H1 (cell line): ENCODE measurements around the gene NUDT9. TPM values are rescaled to one million over a fixed set of nuclear protein-coding genes. Genes with fewer than 3 reads are reported as not detected.

ENCODE experiments used
- CTCF ChIA-PET: fragments of 300-600 bp; sonication (Branson Sonifier 250); formaldehyde crosslinking; loops from one replicate; lab custom pipeline; 2021; ENCODE audit not compliant: partially characterized antibody; lab: Charles Lee
- POLR2A ChIA-PET: fragments of 300-600 bp; sonication (Branson Sonifier 250); formaldehyde crosslinking; loops from one replicate; lab custom pipeline; 2021; ENCODE audit warnings: inconsistent platforms; ENCODE audit not compliant: partially characterized antibody; lab: Charles Lee
- DNase-seq, 2 experiments: peaks; one replicate each; pipeline versions ENCODE4 v3.0.0 to v3.0.0-alpha.2; 2010 to 2022; ENCODE audit warnings: low spot score in 2 of 2, low read depth in 1 of 2, mixed read lengths in 1 of 2
- FAIRE-seq: peaks from 2 replicates; lab custom pipeline; 2011; peaks lifted over from hg19 to GRCh38; lab: Jason Lieb, UNC
- H2AFZ ChIP-seq: 2 replicates; pipeline ENCODE4 v1.8.1; 2012; ENCODE audit warnings: low read length, inconsistent platforms
- H2AK5ac ChIP-seq: 2 replicates; pipeline ENCODE4 v1.6.1; 2013; ENCODE audit warnings: low read depth, low read length
- H2BK120ac ChIP-seq: replicated peaks from 2 replicates; pipeline ENCODE3; 2013; ENCODE audit warnings: low read depth, low read length, inconsistent platforms
- H2BK12ac ChIP-seq: 2 replicates; pipeline ENCODE4 v1.6.1; 2013; ENCODE audit warnings: low read depth, low read length
- H2BK15ac ChIP-seq: 2 replicates; pipeline ENCODE4 v1.6.1; 2013; ENCODE audit warnings: low read length
- H2BK20ac ChIP-seq: 2 replicates; pipeline ENCODE4 v1.6.1; 2013; ENCODE audit warnings: low read length
- H2BK5ac ChIP-seq: 2 replicates; pipeline ENCODE4 v1.6.1; 2013; ENCODE audit warnings: low read depth, low read length
- H3K14ac ChIP-seq: 2 replicates; pipeline ENCODE4 v1.6.1; 2013; ENCODE audit warnings: inconsistent platforms; ENCODE audit not compliant: insufficient read length
- H3K18ac ChIP-seq: 2 replicates; pipeline ENCODE4 v1.6.1; 2013; ENCODE audit warnings: low read length; ENCODE audit errors: extremely low read depth
- H3K23ac ChIP-seq: 2 replicates; pipeline ENCODE4 v1.6.1; 2013; ENCODE audit warnings: inconsistent platforms; ENCODE audit not compliant: insufficient read length
- H3K23me2 ChIP-seq: 2 replicates; pipeline ENCODE4 v1.6.1; 2013; ENCODE audit warnings: low read depth, low read length
- H3K27ac ChIP-seq: 2 replicates; pipeline ENCODE4 v1.6.1; 2011; ENCODE audit warnings: low read depth, low read length, inconsistent platforms
- H3K27me3 ChIP-seq, 4 experiments: replicated peaks in 1 of 4; 1 replicate in 1 of 4; 2 replicates in 3 of 4; pipeline versions ENCODE4 v1.6.1 to v1.8.1; 2011 to 2013; ENCODE audit warnings: low read length in 3 of 4, mild to moderate bottlenecking in 3 of 4, inconsistent platforms in 2 of 4, mixed read lengths in 2 of 4, moderate library complexity in 1 of 4; ENCODE audit not compliant: control insufficient read depth in 3 of 4, insufficient read depth in 3 of 4; ENCODE audit errors: extremely low read depth in 1 of 4
- H3K36me3 ChIP-seq, 4 experiments: 2 replicates each; pipeline versions ENCODE4 v1.6.1 to v1.8.1; 2011 to 2013; ENCODE audit warnings: mild to moderate bottlenecking in 4 of 4, low read length in 3 of 4, moderate library complexity in 2 of 4, control low read depth in 1 of 4, inconsistent platforms in 1 of 4; ENCODE audit not compliant: insufficient read depth in 4 of 4, control insufficient read depth in 2 of 4
- H3K4ac ChIP-seq: replicated peaks from 2 replicates; pipeline ENCODE3; 2013; ENCODE audit warnings: low read length, low read depth, mixed read lengths, inconsistent platforms; ENCODE audit not compliant: insufficient read length
- H3K4me1 ChIP-seq, 4 experiments: replicated peaks in 1 of 4; 1 replicate in 1 of 4; 2 replicates in 3 of 4; pipeline versions ENCODE4 v1.6.1 to v1.8.1; 2011 to 2013; ENCODE audit warnings: low read length in 3 of 4, inconsistent platforms in 2 of 4, mixed read lengths in 1 of 4; ENCODE audit not compliant: insufficient read depth in 4 of 4, control insufficient read depth in 3 of 4
- H3K4me2 ChIP-seq, 2 experiments: 2 replicates each; pipeline versions ENCODE4 v1.6.1 to v1.8.1; 2011 to 2013; ENCODE audit warnings: low read depth in 2 of 2, low read length in 2 of 2, control low read depth in 1 of 2, inconsistent platforms in 1 of 2, mild to moderate bottlenecking in 1 of 2; ENCODE audit not compliant: insufficient read depth in 1 of 2
- H3K4me3 ChIP-seq, 4 experiments: fragments of 200-600, 300-600 bp in 1 of 4; sonication (generic), shearing (Covaris generic), sonication (Bioruptor Twin) in 1 of 4; 2 replicates each; pipeline versions ENCODE4 v1.5.1 to v1.8.1; 2011 to 2016; ENCODE audit warnings: low read length in 4 of 4, low read depth in 3 of 4, control low read depth in 2 of 4, inconsistent platforms in 2 of 4, mild to moderate bottlenecking in 2 of 4, mixed read lengths in 1 of 4, moderate library complexity in 1 of 4; ENCODE audit not compliant: insufficient read depth in 2 of 4; ENCODE audit errors: extremely low read depth in 1 of 4
- H3K56ac ChIP-seq: replicated peaks from 2 replicates; pipeline ENCODE3; 2013; ENCODE audit warnings: low read depth, mild to moderate bottlenecking, mixed read lengths, low read length, inconsistent platforms; ENCODE audit not compliant: insufficient read length
- H3K79me1 ChIP-seq: 2 replicates; pipeline ENCODE4 v1.6.1; 2013; ENCODE audit warnings: low read depth, low read length, control low read depth
- H3K79me2 ChIP-seq, 2 experiments: 2 replicates each; pipeline versions ENCODE4 v1.6.1 to v1.8.1; 2012 to 2013; ENCODE audit warnings: low read length in 2 of 2, mild to moderate bottlenecking in 2 of 2, inconsistent platforms in 1 of 2; ENCODE audit not compliant: insufficient read depth in 2 of 2, control insufficient read depth in 1 of 2
- H3K9ac ChIP-seq, 4 experiments: replicated peaks in 1 of 4; 1 replicate in 1 of 4; 2 replicates in 3 of 4; pipeline versions ENCODE4 v1.6.1 to v1.8.1; 2011 to 2013; ENCODE audit warnings: low read depth in 3 of 4, low read length in 3 of 4, control low read depth in 2 of 4, mild to moderate bottlenecking in 2 of 4, moderate library complexity in 2 of 4, inconsistent platforms in 1 of 4; ENCODE audit errors: extremely low read depth in 1 of 4
- H3K9me3 ChIP-seq, 2 experiments: 2 replicates each; pipeline versions ENCODE4 v1.6.1 to v1.8.1; 2012 to 2013; ENCODE audit warnings: mild to moderate bottlenecking in 2 of 2, moderate library complexity in 2 of 2, control low read depth in 1 of 2, inconsistent platforms in 1 of 2, low read depth in 1 of 2, low read length in 1 of 2, mixed read lengths in 1 of 2; ENCODE audit not compliant: insufficient read depth in 2 of 2
- H4K20me1 ChIP-seq, 2 experiments: replicated peaks in 1 of 2; 2 replicates each; pipeline versions ENCODE3 to v1.8.1; 2011 to 2013; ENCODE audit warnings: inconsistent platforms in 2 of 2, low read length in 2 of 2, mild to moderate bottlenecking in 1 of 2; ENCODE audit not compliant: insufficient read depth in 2 of 2, control insufficient read depth in 1 of 2
- H4K5ac ChIP-seq: 2 replicates; pipeline ENCODE4 v1.6.1; 2013; ENCODE audit warnings: low read length, low read depth, mixed read lengths, inconsistent platforms; ENCODE audit not compliant: insufficient read length
- H4K8ac ChIP-seq: 2 replicates; pipeline ENCODE4 v1.8.0; 2013; ENCODE audit warnings: mild to moderate bottlenecking, moderate library complexity, low read length, inconsistent platforms; ENCODE audit not compliant: insufficient read depth; ENCODE audit errors: extremely low read depth
- H4K91ac ChIP-seq: replicated peaks from 2 replicates; pipeline ENCODE3; 2013; ENCODE audit warnings: low read length, mixed read lengths, inconsistent platforms; ENCODE audit not compliant: insufficient read length
- BRCA1 ChIP-seq: IDR thresholded peaks from 2 replicates; pipeline ENCODE4 v1.6.1; 2012; ENCODE audit warnings: low read depth, low read length, improper control_type of control experiment
- CEBPB ChIP-seq: IDR thresholded peaks from 2 replicates; pipeline ENCODE4 v1.6.1; 2012; ENCODE audit warnings: low read depth, low read length
- E2F6 ChIP-seq: IDR thresholded peaks from 2 replicates; pipeline ENCODE4 v1.6.1; 2012; ENCODE audit warnings: inconsistent platforms
- EGR1 ChIP-seq: IDR thresholded peaks from 2 replicates; pipeline ENCODE4 v1.6.1; 2011; ENCODE audit warnings: low read depth, low read length, borderline replicate concordance
- GABPA ChIP-seq: IDR thresholded peaks from 2 replicates; pipeline ENCODE4 v1.6.1; 2011; ENCODE audit warnings: mild to moderate bottlenecking, low read length, moderate library complexity, borderline replicate concordance; ENCODE audit not compliant: insufficient read depth
- JUND ChIP-seq: IDR thresholded peaks from 2 replicates; pipeline ENCODE4 v1.6.1; 2011; ENCODE audit warnings: mild to moderate bottlenecking, improper control_type of control experiment, low read length
- KDM5A ChIP-seq: fragments of 200-600 bp; IDR thresholded peaks from 2 replicates; pipeline ENCODE4 v1.7.1; 2012; ENCODE audit warnings: mild to moderate bottlenecking, low read length, inconsistent platforms, mixed read lengths
- MAFK ChIP-seq: IDR thresholded peaks from 2 replicates; pipeline ENCODE4 v1.6.1; 2012; ENCODE audit warnings: low read depth, mild to moderate bottlenecking, improper control_type of control experiment, low read length
- PHF8 ChIP-seq: fragments of 200-600 bp; sonication (generic); conservative IDR thresholded peaks from 2 replicates; pipeline ENCODE4 v1.7.1; 2012; ENCODE audit warnings: low read depth, mild to moderate bottlenecking, inconsistent platforms, low read length, moderate library complexity
- RBBP5 ChIP-seq: IDR thresholded peaks from 2 replicates; pipeline ENCODE4 v1.7.1; 2012; ENCODE audit warnings: low read depth, mild to moderate bottlenecking, inconsistent platforms, low read length, moderate library complexity, borderline replicate concordance
- RFX5 ChIP-seq: IDR thresholded peaks from 2 replicates; pipeline ENCODE4 v1.6.1; 2011; ENCODE audit warnings: low read depth, low read length, improper control_type of control experiment, borderline replicate concordance
- SAP30 ChIP-seq: fragments of 300-600 bp; sonication (generic); IDR thresholded peaks from 2 replicates; pipeline ENCODE4 v1.7.1; 2012; ENCODE audit warnings: low read length, moderate library complexity, mild to moderate bottlenecking, inconsistent platforms; ENCODE audit not compliant: insufficient read depth, insufficient replicate concordance
- SIN3A ChIP-seq, 2 experiments: IDR thresholded peaks in 1 of 2; conservative IDR thresholded peaks in 1 of 2; 2 replicates each; pipeline ENCODE4 v1.6.1; 2011 to 2012; ENCODE audit warnings: low read length in 2 of 2, improper control_type of control experiment in 1 of 2, low read depth in 1 of 2, mild to moderate bottlenecking in 1 of 2
- TAF7 ChIP-seq: optimal IDR thresholded peaks from 2 replicates; pipeline ENCODE3; 2011; ENCODE audit warnings: low read depth, mild to moderate bottlenecking, inconsistent platforms, low read length, moderate library complexity, borderline replicate concordance
- WGBS, 2 experiments: shearing (Covaris generic) in 1 of 2; methylation state at CpG; one replicate each; pipeline versions ENCODE4 v1.1.6 to v1.1.7; 2013 to 2015; ENCODE audit warnings: low lambda C conversion rate in 2 of 2, mixed read lengths in 2 of 2, inconsistent platforms in 1 of 2, low coverage in 1 of 2, missing lambda C conversion rate in 1 of 2; ENCODE audit not compliant: insufficient replicate concordance in 2 of 2, insufficient coverage in 1 of 2, insufficient read length in 1 of 2; ENCODE audit errors: extremely low coverage in 1 of 2, missing lambda C conversion rate in 1 of 2; 5-methylcytosine and 5-hydroxymethylcytosine counted together
- polyA plus RNA-seq, 7 experiments: library from polyadenylated mRNA; depleted of rRNA in 3 of 7; stranded (reverse) in 5 of 7; unstranded in 2 of 7; fragments of >200 nt in 5 of 7; fragments of 200-250 nt in 2 of 7; gene quantifications; 1 replicate in 5 of 7; 2 replicates in 1 of 7; 4 replicates in 1 of 7; pipeline versions ENCODE4 v1.2.1 to v1.2.3, GENCODE V29; 2011 to 2013; ENCODE audit warnings: missing spikeins in 2 of 7, mixed read lengths in 2 of 7
- total RNA-seq: library from RNA; stranded (reverse); fragmentation: NEBNext Ultra II Directional; extraction: Animal tissue kit (Norgen Biotek cat#: 25700); gene quantifications from 2 replicates; pipeline ENCODE4 v1.2.1, GENCODE V29; 2021

The NUDT9 gene
- total and polyA plus RNA-seq, 2 of the 8 experiments (the other 6 are each of a cell fraction or from before 2014, with no cell fraction given): 13.2 to 27.6 TPM

DNA sequence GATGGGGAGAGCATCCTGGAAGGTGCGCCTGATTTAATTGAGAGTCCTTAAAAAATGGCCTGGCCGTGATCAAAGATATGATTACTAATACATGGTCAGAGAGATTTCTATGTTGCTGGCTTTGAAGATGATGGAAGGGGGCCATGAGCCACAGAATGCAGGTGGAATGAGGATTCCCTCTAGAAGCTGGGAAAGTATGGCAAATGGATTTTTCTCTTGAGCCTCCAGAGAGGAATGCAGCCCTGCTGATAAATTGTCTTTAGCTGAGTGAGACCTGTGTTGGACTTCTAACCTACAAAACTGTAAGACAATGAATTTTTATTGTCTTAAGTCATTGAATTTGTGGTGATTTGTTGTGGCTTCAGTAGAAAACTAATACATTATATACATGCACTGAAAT, 7.7 kb downstream of the NUDT9 start:
- H2AK5ac ChIP-seq: no peak overlapping the region
- H3K79me1 ChIP-seq: peaks cover 3% of the 10 kb centered on the region
- no peaks in the 10 kb centered on the region; a peak in 1 of 7 replicates for H3K4me1 ChIP-seq
- H2BK12ac ChIP-seq: no peak overlapping the region
- H2BK15ac ChIP-seq: no peak overlapping the region
- WGBS, 2 experiments: 97% methylated on average over 2 of the region's 2 CpGs; no CpG with 5 or more reads in 1 of the 2 experiments
- no peak overlapping the region for H3K56ac ChIP-seq
- no peak overlapping the region for H3K9ac ChIP-seq
- no peak overlapping the region for H3K14ac ChIP-seq
- H3K79me2 ChIP-seq: peaks cover 3 to 85% of the 10 kb centered on the region in 2 experiments; a peak in 3 of 4 replicates
- DNase-seq: no peak
- no peak overlapping the region for H4K5ac ChIP-seq
- H3K4me2 ChIP-seq: no peak overlapping the region
- peaks cover 0 to 1% of the 10 kb centered on the region in 2 experiments for H4K20me1 ChIP-seq
- peaks cover 0 to under 1% (median under 1%) of the 10 kb centered on the region in 4 experiments; a peak in 2 of 8 replicates for H3K36me3 ChIP-seq
- no peak overlapping the region for H2AFZ ChIP-seq
- H3K27ac ChIP-seq: no peak overlapping the region
- H3K4me3 ChIP-seq: no peak overlapping the region
- peaks cover 3% of the 10 kb centered on the region; the same call in 1 of the 2 replicates for H3K23me2 ChIP-seq
- H2BK120ac ChIP-seq: no peak overlapping the region
- H4K91ac ChIP-seq: no peak overlapping the region
- ChIA-PET POLR2A (no interaction called here), CTCF (no interaction called here)
- no peaks in the 10 kb centered on the region for H3K27me3 ChIP-seq
- peak; percentile 57 for FAIRE-seq
- H3K18ac ChIP-seq: no peak overlapping the region
- H2BK5ac ChIP-seq: no peak overlapping the region
- H4K8ac ChIP-seq: no peak overlapping the region
- no peaks in the 10 kb centered on the region for H3K9me3 ChIP-seq
- H3K4ac ChIP-seq: no peak overlapping the region
- H2BK20ac ChIP-seq: no peak overlapping the region
- no peak overlapping the region for H3K23ac ChIP-seq
- TF ChIP-seq RBBP5: no peak
- no peak for TF ChIP-seq JUND
- no peak for TF ChIP-seq MAFK
- no peak for TF ChIP-seq EGR1
- no peak for TF ChIP-seq PHF8
- no peak for TF ChIP-seq BRCA1
- no peak for TF ChIP-seq SAP30
- TF ChIP-seq SIN3A (conservative IDR thresholded peaks at IDR 0.05 in 1 of 2, IDR thresholded peaks at IDR 0.05 in 1 of 2; ENCODE audit: low read depth in 1 of 2, low read length in 2 of 2): no peak
- no peak for TF ChIP-seq RFX5
- TF ChIP-seq GABPA: no peak
- TF ChIP-seq E2F6: no peak
- no peak for TF ChIP-seq KDM5A
- no peak for TF ChIP-seq TAF7
- TF ChIP-seq CEBPB: no peak
